Measurements from ENCODE around the gene UNC13A.

DNA sequence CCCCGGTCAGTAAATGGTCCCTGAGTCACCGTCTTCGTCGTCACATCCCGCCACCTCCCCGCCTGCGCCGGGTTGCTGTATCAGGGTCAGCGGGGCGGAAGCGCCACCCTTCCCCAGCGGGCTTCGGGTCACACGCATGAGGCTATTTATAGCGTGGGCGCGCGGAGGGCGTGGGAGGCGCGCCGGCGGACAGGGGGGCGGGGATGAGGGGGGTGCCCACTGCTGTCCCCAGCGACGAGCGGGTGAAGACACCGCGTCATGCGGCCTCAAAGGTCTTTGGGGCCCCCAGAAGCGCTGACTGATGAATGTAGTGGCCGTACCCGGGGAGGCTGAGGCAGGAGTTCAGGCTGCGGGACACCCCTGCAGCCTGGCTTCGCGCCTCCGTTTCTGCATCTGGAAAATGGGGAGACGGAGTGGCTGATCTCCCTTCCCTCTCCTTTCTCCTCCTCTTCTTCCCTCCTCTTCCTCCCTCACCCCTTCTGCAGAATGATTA, 7.9 kb downstream of the UNC13A start:
- TF ChIP-seq, protein P1, sequence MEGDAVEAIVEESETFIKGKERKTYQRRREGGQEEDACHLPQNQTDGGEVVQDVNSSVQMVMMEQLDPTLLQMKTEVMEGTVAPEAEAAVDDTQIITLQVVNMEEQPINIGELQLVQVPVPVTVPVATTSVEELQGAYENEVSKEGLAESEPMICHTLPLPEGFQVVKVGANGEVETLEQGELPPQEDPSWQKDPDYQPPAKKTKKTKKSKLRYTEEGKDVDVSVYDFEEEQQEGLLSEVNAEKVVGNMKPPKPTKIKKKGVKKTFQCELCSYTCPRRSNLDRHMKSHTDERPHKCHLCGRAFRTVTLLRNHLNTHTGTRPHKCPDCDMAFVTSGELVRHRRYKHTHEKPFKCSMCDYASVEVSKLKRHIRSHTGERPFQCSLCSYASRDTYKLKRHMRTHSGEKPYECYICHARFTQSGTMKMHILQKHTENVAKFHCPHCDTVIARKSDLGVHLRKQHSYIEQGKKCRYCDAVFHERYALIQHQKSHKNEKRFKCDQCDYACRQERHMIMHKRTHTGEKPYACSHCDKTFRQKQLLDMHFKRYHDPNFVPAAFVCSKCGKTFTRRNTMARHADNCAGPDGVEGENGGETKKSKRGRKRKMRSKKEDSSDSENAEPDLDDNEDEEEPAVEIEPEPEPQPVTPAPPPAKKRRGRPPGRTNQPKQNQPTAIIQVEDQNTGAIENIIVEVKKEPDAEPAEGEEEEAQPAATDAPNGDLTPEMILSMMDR (IDR thresholded peaks at IDR 0.05; ENCODE audit: extremely low read depth in 1 of 2, insufficient read depth in 1 of 2, low read depth in 1 of 2, low read length in 2 of 2), result no peak
- peak; percentile 72 for TF ChIP-seq POLR2AphosphoS5 (IDR thresholded peaks at IDR 0.05; ENCODE audit: insufficient read depth, low read depth, low read length)
- TF ChIP-seq, protein P2, sequence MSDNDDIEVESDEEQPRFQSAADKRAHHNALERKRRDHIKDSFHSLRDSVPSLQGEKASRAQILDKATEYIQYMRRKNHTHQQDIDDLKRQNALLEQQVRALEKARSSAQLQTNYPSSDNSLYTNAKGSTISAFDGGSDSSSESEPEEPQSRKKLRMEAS (IDR thresholded peaks at IDR 0.05; ENCODE audit: insufficient read depth, insufficient read length), result no peak
- no peak for TF ChIP-seq GATA2 (IDR thresholded peaks at IDR 0.05; ENCODE audit: insufficient read depth, insufficient read length, low read depth, low read length)
- no peak for TF ChIP-seq EZH2 (IDR thresholded peaks at IDR 0.05; ENCODE audit: borderline replicate concordance, low read depth, low read length, severe bottlenecking)
- peak; percentile 54 for TF ChIP-seq FOS (IDR thresholded peaks at IDR 0.05; ENCODE audit: borderline replicate concordance, insufficient read depth, low read length)

Measured in endothelial cell of umbilical vein (primary cell).